Fibroblast of lung (primary cell): ENCODE measurements around the gene TARS1. TPM values are rescaled to one million over a fixed set of nuclear protein-coding genes. Genes with fewer than 3 reads are reported as not detected.
A peak's percentile ranks its signal among the peaks of the same experiment; 100 is the strongest.

Experiments used
- DNase-seq, 2 donors: peaks; one replicate each; pipeline versions ENCODE4 v3.0.0 to v3.0.0-alpha.2; 2010; ENCODE audit warnings: low read depth in 2 of 2
- H2AFZ ChIP-seq: 2 replicates; pipeline ENCODE4 v1.5.1; 2012; ENCODE audit warnings: low read length, control low read depth, inconsistent platforms
- H3K27ac ChIP-seq: 2 replicates; pipeline ENCODE4 v1.5.1; 2011; ENCODE audit warnings: low read length, control low read depth; ENCODE audit not compliant: insufficient read depth
- H3K27me3 ChIP-seq: 2 replicates; pipeline ENCODE4 v1.5.1; 2011; ENCODE audit warnings: mild to moderate bottlenecking, low read length; ENCODE audit not compliant: control insufficient read depth, insufficient read depth
- H3K36me3 ChIP-seq: 2 replicates; pipeline ENCODE4 v1.5.1; 2011; ENCODE audit warnings: low read length; ENCODE audit not compliant: control insufficient read depth, insufficient read depth
- H3K4me1 ChIP-seq: 2 replicates; pipeline ENCODE4 v1.5.1; 2011; ENCODE audit warnings: low read length; ENCODE audit not compliant: control insufficient read depth, insufficient read depth; ENCODE audit errors: extremely low read depth
- H3K4me2 ChIP-seq: 2 replicates; pipeline ENCODE4 v1.5.1; 2011; ENCODE audit warnings: low read length, control low read depth; ENCODE audit not compliant: insufficient read depth; ENCODE audit errors: extremely low read depth
- H3K4me3 ChIP-seq, 4 experiments: fragments of 200-600 bp in 1 of 4; sonication (generic) in 1 of 4; replicated peaks in 1 of 4; 2 replicates each; pipeline ENCODE4 v1.5.1; 2011 to 2016; ENCODE audit warnings: low read length in 4 of 4, low read depth in 3 of 4, mild to moderate bottlenecking in 3 of 4, control low read depth in 2 of 4, inconsistent platforms in 1 of 4, mixed read lengths in 1 of 4; ENCODE audit not compliant: insufficient read depth in 1 of 4; ENCODE audit errors: control extremely low read depth in 1 of 4
- H3K79me2 ChIP-seq: 2 replicates; pipeline ENCODE4 v1.5.1; 2012; ENCODE audit warnings: mild to moderate bottlenecking, low read length, inconsistent platforms; ENCODE audit not compliant: control insufficient read depth, insufficient read depth
- H3K9ac ChIP-seq: 2 replicates; pipeline ENCODE4 v1.5.1; 2011; ENCODE audit warnings: mild to moderate bottlenecking, low read length, control low read depth; ENCODE audit not compliant: insufficient read depth
- H3K9me3 ChIP-seq: 2 replicates; pipeline ENCODE4 v1.5.1; 2012; ENCODE audit warnings: low read depth, low read length; ENCODE audit not compliant: control insufficient read depth, insufficient read depth
- H4K20me1 ChIP-seq: 2 replicates; pipeline ENCODE4 v1.5.1; 2011; ENCODE audit warnings: low read length; ENCODE audit not compliant: control insufficient read depth, insufficient read depth; ENCODE audit errors: extremely low read depth
- EZH2 ChIP-seq: IDR thresholded peaks from 2 replicates; pipeline ENCODE4 v1.5.1; 2012; ENCODE audit warnings: low read length, control low read depth, mild to moderate bottlenecking; ENCODE audit errors: missing control alignments
- polyA plus RNA-seq, 2 donors: library from polyadenylated mRNA; depleted of rRNA in 1 of 2; stranded (reverse) in 1 of 2; unstranded in 1 of 2; fragments of >200 nt; gene quantifications; 2 replicates each; pipeline ENCODE4 v1.2.1, GENCODE V29; 2011 to 2012; ENCODE audit warnings: missing spikeins in 1 of 2
- total RNA-seq: library from RNA; depleted of rRNA; stranded (reverse); fragments of >200 nt; gene quantifications from 2 replicates; pipeline ENCODE4 v1.2.1, GENCODE V29; 2014
- TF ChIP-seq, protein P1 (sequence below), 2 donors: IDR thresholded peaks in 1 of 2; conservative IDR thresholded peaks in 1 of 2; 1 replicate in 1 of 2; 2 replicates in 1 of 2; pipeline ENCODE4 v1.5.1; 2011 to 2012; ENCODE audit warnings: low read length in 2 of 2, control low read depth in 1 of 2, inconsistent platforms in 1 of 2, low read depth in 1 of 2, mild to moderate bottlenecking in 1 of 2

The TARS1 gene
- total and polyA plus RNA-seq, 2 donors (not counting 1 experiment from before 2014, with no cell fraction given): 130 to 368 TPM

DNA sequence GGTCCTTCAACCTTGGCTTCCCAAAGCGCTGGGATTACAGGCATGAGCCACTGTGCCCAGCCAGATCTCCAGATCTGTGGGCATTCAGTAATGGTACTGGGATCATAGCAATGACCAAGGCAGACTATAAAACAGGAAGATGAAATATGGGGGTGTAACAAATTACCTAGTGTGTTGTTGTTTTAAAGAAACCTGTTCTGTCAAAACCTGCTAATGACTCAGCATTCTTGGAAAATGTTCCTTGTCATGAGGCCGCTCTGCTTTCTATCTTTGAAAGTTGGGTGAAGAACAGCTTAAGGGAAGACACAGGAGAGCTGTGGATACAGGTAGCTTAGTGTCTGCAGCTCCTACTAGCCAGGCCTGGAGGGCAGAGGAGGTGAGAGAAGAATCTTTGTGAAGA is 19.4 kb downstream of the TARS1 start:
- no peak for DNase-seq
- no peak overlapping the region for H3K9ac ChIP-seq
- peaks cover 32% of the 10 kb centered on the region for H3K36me3 ChIP-seq
- H3K4me3 ChIP-seq: no peak overlapping the region
- H3K9me3 ChIP-seq: no peaks in the 10 kb centered on the region
- H2AFZ ChIP-seq: no peak overlapping the region
- H3K4me1 ChIP-seq: no peaks in the 10 kb centered on the region
- TF ChIP-seq EZH2: no peak
- TF ChIP-seq, protein P1, sequence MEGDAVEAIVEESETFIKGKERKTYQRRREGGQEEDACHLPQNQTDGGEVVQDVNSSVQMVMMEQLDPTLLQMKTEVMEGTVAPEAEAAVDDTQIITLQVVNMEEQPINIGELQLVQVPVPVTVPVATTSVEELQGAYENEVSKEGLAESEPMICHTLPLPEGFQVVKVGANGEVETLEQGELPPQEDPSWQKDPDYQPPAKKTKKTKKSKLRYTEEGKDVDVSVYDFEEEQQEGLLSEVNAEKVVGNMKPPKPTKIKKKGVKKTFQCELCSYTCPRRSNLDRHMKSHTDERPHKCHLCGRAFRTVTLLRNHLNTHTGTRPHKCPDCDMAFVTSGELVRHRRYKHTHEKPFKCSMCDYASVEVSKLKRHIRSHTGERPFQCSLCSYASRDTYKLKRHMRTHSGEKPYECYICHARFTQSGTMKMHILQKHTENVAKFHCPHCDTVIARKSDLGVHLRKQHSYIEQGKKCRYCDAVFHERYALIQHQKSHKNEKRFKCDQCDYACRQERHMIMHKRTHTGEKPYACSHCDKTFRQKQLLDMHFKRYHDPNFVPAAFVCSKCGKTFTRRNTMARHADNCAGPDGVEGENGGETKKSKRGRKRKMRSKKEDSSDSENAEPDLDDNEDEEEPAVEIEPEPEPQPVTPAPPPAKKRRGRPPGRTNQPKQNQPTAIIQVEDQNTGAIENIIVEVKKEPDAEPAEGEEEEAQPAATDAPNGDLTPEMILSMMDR (conservative IDR thresholded peaks at IDR 0.05 in 1 of 2, IDR thresholded peaks at IDR 0.05 in 1 of 2; ENCODE audit: low read depth in 1 of 2, low read length in 2 of 2): no peak
- no peaks in the 10 kb centered on the region for H3K79me2 ChIP-seq
- H3K4me2 ChIP-seq: no peak overlapping the region
- no peaks in the 10 kb centered on the region for H4K20me1 ChIP-seq
- no peak overlapping the region for H3K27ac ChIP-seq
- H3K27me3 ChIP-seq: no peaks in the 10 kb centered on the region

DNA sequence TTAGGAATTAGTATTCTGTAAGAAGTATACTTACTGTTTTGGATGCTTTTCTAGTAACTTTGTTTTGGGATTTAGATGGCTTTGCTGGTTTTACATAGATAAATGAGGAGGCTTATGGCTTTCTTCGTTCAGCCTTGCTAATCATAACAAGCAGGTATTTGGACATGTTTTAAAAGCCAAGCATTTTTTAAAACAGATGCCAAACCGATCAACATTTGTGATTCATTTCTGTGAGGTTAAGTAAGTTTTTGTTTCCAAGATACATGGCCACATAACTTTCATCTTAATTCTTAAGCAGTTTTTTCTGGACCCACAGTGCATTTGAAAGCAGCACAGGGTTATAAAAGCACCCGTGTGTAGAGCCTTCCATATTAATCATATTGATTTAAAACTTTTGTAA is 21.7 kb downstream of the TARS1 start:
- DNase-seq: peak in 1 of 2 donors; percentile 66
- Histone ChIP-seq H2AFZ (no peak overlapping the region), H3K4me3 (no peak overlapping the region), H3K27ac (no peak overlapping the region), H4K20me1 (no peaks in the 10 kb centered on the region), H3K4me1 (no peaks in the 10 kb centered on the region), H3K9me3 (no peaks in the 10 kb centered on the region), H3K79me2 (no peaks in the 10 kb centered on the region), H3K4me2 (no peak overlapping the region), H3K27me3 (no peaks in the 10 kb centered on the region), H3K9ac (no peak overlapping the region), H3K36me3 (peaks cover 33% of the 10 kb centered on the region)
- TF ChIP-seq EZH2: no peak
- TF ChIP-seq, protein P1 (conservative IDR thresholded peaks at IDR 0.05 in 1 of 2, IDR thresholded peaks at IDR 0.05 in 1 of 2; ENCODE audit: low read depth in 1 of 2, low read length in 2 of 2): no peak

DNA sequence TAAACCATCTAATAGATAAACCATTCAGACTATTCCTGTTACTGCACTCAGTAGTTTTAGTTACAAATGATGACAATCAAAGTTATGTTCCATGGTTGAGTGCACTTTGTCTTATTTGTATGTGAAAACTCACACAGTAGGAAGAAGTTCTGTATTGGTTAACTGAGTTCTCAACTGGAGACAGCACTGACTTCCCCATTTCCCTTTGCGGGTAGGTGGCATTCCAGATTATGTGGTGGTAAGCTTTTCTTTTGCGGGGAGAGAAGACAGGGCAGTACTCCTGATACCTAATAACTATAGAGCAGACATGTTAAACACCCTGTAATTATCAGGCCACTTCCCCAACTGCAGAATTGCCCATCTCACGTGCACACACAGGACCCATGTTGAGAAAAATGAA is 24.4 kb downstream of the TARS1 start:
- Histone ChIP-seq H3K36me3 (peaks cover 24% of the 10 kb centered on the region), H3K9me3 (no peaks in the 10 kb centered on the region)

More for the DNA sequence above, 24.4 kb downstream of the TARS1 start:
- H2AFZ ChIP-seq: no peak overlapping the region
- H3K4me1 ChIP-seq: no peaks in the 10 kb centered on the region
- H3K9ac ChIP-seq: no peak overlapping the region
- TF ChIP-seq, protein P1 (conservative IDR thresholded peaks at IDR 0.05 in 1 of 2, IDR thresholded peaks at IDR 0.05 in 1 of 2; ENCODE audit: low read depth in 1 of 2, low read length in 2 of 2): no peak
- TF ChIP-seq EZH2: no peak
- no peak overlapping the region for H3K4me2 ChIP-seq
- no peaks in the 10 kb centered on the region for H3K79me2 ChIP-seq
- no peak overlapping the region for H3K27ac ChIP-seq
- H4K20me1 ChIP-seq: no peaks in the 10 kb centered on the region
- H3K27me3 ChIP-seq: no peaks in the 10 kb centered on the region
- no peak overlapping the region for H3K4me3 ChIP-seq
- DNase-seq: no peak
